HG03060 (cell line): ENCODE data around the gene GAPVD1.
"Not testable (repeated sequence)": the region's sequence is repeated elsewhere in the genome, so short reads cannot be mapped to it uniquely, and the experiment has no call there.

Experiments
- ATAC-seq: cut with Tn5 transposase; IDR thresholded peaks from one replicate; pipeline ENCODE4 v1.9.1; 2021; ENCODE audit warnings: low read depth, moderate number of reproducible peaks; ENCODE audit not compliant: unreplicated experiment

Gene GAPVD1

DNA sequence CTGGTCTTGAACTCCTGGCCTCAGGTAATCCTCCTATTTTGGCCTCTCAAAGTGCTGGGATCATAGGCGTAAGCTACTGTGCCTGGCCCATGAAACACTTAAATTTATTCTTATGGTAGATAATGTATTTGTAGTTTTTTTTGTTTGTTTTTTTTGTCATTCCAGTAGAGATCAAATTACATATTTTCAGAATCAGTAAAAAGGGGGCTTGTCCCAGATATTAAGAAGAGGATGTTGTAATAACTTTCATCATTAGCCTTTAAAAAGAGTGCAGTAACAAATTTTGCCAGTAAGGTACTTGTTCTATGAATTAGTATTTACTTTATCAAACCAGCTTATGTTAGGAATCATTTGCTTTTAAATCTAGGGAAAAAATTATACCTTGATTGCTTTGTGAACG is 42.6 kb downstream of the GAPVD1 start:
- no peak for ATAC-seq

DNA sequence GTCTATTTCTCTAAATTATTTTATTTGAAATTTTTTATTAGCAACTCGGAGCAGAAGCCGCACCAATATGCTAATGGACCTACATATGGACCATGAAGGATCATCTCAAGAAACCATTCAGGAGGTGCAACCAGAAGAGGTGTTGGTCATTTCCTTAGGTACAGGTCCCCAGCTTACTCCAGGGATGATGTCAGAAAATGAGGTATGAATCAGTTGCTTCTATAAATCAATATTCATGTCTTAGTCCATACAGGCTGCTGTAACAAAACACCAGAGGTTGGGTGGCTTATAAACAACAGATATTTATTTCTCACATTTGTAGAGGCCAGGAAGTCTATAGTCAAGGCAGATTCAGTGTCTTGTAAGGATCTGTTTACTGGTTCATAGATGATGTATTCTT is 50.8 kb downstream of the GAPVD1 start:
- ATAC-seq: no peak

DNA sequence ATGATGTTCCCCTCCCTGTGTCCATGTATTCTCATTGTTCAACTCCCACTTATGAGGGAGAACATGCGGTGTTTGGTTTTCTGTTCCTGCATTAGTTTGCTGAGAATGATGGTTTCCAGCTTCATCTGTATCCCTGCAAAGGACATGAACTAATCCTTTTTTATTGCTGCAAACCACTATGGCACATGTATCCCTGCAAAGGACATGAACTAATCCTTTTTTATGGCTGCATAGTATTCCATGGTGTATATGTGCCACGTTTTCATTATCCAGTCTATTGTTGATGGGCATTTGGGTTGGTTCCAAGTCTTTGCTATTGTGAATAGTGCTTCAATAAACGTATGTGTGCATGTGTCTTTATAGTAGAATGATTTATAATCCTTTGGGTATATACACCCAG is 54.7 kb downstream of the GAPVD1 start:
- not testable (repeated sequence) for ATAC-seq

DNA sequence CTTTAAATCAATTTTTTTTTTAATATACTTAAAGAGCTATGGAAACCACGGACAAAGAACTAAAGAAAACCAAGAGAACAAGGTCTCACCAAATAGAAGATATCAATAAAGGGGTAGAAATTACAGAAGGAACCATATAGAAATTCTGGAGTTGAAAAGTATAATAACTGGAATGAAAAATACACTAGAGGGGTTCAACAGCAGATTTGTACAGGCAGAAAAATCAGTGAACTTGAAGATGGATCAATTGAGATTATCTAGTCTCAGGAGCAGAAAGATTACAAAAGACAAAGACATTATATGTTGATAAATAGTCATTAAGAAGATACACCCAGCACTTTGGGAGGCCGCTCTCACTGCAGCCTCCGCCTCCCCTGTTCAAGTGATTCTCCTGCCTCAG is 56.1 kb downstream of the GAPVD1 start:
- ATAC-seq: no peak

DNA sequence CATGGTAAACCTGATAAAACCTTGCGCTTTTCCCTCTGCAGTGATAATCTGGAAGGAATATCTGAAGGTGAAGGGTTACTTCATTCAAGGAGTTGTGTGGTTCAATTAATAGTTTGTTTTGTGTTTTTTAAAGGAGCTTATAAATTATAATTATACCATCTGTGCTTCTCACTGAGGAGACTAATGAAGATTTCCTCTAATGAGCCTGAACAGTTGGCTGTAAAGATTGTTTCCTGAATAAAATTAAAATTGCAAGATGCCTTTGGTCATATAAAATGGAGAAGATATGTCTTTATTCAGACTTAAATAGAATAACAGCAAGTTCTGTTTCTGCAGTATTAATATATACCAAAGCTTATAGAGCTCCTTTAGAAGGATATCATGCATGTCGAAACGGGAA is 59.9 kb downstream of the GAPVD1 start:
- no peak for ATAC-seq

DNA sequence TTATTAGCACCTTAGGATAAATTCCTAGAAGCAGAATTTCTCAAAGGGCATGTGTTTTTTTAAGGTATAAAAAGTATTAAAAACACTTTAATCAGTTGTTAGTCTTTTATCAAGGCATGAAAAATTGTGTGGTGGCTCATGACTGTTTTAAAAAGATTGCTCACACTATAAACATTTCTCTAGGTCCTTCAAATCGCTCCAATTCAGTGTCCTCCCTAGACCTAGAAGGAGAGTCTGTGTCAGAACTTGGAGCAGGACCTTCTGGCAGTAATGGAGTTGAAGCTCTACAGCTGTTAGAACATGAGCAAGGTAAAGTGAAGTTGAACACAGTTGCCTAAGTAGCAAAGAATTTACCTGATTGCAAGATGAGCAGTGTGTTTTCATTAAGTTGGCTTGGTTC is 62.0 kb downstream of the GAPVD1 start:
- ATAC-seq: no peak

DNA sequence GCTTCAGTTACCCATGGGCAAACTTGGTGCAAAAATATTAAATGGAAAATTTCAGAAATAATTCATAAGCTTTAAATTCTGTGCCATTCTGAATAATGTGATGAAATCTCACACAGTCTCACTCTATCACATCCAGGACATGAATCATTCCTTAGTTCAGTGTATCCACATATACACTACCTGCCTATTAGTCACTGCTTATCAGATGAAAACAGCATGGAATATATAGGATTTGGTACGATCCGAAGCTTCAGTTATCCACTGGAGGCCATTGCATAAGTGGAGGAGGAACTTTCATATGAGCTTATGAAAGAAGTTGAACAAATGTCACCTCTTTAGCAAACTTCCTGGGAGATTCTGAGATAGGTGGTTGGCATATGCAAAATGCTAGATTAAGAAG is 64.2 kb downstream of the GAPVD1 start:
- no peak for ATAC-seq

DNA sequence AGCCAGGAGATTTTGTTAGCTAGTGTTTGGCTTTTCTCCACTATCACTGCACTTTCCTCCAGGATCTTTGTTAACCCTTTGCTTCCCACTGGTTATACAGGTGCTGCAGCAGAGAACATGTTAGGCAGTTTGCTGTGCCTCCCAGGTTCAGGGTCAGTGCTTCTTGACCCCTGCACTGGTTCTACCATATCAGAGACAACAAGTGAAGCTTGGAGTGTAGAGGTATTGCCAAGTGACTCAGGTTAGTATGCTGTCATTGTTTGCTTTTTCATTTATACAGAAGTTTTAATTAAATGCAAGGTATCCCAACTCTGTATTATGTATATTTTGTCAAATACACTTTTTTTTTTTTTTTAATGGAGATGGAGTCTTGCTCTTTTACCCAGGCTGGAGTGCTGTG is 68.4 kb downstream of the GAPVD1 start:
- ATAC-seq: no peak

DNA sequence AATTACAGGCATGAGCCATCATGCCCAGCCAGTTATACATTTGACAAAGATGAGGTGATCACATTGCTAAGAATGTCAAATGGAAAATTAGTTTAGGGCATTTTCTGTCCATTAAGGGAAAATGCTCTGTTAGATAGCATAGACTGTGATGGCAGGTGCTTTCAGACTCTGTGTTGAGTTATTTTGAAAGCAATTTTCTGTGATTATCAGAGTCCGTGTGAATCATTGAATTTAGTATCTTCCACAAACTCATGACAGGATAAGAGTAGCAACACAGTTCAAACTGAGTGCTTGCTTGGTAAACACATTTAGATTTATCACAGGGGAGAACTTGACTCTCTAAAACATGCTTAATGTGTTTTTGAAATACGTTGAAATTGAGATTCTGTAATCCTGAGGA is 69.0 kb downstream of the GAPVD1 start:
- no peak for ATAC-seq

DNA sequence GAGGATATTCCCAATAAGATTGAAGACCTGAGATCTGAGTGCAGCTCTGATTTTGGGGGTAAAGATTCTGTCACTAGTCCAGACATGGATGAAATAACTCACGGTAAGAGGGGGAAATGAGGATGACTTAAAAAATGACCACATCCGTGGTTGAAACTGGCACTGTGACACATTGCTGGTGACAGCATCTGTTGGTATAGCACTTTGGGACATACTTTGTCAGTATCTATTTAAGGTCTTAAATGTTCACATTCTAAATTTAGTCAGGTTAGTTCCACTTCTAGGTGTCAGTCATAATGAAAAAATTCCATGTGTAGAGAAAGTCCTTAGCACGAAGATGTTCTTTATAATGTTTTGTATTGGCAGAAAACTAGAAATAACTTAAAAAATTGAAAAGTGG is 70.9 kb downstream of the GAPVD1 start:
- peak; percentile 71 for ATAC-seq

DNA sequence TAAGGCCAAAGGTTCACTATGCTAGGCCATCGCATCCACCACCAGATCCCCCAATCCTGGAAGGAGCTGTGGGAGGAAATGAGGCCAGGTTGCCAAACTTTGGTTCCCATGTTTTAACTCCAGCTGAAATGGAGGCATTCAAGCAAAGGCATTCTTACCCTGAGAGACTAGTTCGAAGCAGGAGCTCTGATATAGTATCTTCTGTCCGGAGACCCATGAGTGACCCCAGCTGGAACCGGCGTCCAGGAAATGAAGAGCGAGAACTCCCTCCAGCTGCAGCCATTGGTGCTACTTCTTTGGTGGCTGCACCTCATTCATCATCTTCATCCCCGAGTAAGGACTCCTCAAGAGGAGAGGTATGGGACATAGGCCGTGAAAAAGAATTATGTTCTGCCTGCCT is 75.6 kb downstream of the GAPVD1 start:
- no peak for ATAC-seq

DNA sequence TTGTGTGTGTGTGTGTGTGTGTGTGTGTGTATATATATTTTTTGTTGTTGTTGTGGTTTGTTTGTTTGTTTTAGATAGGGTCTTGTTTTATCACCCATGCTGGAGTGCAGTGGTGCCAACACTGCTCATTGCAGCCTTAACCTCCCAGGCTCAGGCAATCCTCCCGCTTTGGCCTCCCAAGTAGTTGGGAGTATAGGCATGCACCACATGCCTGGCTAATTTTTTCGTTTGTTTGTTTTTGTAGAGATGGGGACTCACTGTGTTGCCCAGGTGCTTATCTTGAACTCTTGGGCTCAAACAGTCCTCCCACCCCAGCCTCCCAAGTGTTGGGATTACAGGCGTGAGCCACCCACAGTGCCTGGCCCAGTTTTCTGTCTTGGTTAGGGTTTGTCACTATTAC is 77.3 kb downstream of the GAPVD1 start:
- no peak for ATAC-seq

DNA sequence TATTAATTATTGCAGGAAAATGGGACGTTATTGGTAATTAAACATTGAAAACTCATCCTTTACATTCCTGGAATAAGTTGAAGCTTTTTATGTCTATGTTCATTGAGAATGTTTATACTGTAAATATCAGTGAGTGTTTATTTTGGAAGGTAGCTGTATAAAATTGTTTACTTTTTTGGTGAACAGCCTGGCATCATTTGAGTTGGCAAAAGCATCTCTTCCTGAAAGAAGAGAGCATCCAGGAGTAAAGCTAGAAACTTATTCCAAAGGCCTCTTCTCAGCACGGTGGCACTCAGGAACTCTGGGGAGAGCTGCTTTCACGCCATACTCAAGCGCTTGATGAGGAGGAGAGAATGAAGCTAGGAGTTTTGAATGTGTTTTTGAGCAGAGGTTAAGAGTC is 79.9 kb downstream of the GAPVD1 start:
- ATAC-seq: no peak

DNA sequence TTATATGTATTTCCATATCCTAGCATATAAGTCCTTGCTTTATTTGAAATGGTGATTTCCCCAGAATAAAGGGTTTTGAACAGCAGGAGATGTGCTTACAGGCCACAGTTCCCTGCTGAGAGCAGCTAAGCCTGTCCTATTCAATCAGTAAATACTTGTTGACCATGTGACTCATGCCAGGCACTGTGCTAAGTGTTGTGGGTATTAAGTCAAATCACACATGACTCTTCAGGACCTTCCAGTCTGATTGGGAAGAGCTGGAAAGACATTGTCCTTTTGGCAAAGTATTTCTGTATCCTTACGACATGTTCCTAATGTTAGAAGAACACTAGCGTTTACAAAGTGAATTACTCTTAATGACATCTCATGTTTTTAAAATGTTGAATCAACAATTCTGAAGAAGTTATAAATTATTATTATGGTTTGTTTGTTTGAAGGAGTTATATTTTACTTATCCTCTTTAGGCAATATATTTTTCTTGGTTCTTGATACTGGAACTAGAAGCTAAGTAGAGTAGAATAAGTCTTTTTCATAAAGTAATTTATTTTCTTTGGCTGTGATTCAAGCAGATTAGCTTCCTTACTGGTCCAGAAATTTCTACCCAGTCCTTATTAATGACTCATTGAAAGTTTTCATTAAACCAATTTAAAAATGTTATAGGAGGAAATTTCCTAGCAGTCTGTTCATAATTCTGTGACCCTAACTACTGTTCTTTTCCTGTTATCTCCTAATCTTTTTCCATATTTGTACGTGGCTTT is 82.1 kb downstream of the GAPVD1 start:
- ATAC-seq: no peak

DNA sequence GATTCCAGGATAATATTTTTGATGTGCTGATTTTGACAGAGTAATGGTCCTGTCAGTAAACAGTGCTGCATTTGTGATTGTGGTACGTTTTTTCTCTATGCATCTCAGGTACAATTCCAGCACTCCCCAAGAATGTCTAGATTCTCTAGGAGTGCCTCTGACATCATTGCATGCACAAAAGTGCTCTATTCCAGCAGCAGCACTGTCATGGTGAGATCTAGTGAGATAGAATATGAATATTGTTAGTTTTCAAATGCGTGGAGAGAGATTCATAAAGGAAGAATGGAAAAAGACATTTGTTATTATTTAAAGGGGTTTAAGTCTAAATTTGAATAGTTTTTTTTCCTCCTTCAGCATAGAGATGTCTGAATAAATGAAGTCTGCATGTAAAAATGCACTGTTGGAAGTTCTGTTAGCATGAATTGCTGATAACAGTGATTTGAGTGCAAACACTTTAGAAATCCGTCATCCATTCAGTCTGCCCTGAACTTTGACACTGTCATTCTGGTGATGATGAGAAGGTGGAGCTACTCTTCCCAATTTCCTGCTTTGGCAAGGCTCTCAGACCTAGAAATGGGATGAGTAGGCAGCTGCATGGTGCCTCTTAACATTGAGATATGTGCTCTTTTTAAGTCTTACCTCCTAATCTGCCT is 84.6 kb downstream of the GAPVD1 start:
- ATAC-seq: no peak

DNA sequence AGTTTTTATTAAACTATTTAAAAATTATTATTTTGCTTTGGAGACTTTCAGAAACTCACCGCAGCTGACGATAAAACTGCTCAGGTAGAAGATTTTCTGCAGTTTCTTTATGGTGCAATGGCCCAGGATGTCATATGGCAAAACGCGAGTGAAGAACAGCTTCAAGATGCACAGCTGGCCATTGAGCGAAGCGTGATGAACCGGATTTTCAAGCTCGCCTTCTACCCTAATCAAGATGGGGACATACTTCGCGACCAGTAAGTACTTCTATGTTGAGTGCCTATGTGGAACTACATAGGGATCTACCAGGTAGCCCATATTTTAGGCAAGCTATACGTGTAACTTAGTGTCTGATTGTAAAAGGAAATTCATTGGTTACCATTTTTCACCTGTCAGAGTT is 94.0 kb downstream of the GAPVD1 start:
- ATAC-seq: no peak

DNA sequence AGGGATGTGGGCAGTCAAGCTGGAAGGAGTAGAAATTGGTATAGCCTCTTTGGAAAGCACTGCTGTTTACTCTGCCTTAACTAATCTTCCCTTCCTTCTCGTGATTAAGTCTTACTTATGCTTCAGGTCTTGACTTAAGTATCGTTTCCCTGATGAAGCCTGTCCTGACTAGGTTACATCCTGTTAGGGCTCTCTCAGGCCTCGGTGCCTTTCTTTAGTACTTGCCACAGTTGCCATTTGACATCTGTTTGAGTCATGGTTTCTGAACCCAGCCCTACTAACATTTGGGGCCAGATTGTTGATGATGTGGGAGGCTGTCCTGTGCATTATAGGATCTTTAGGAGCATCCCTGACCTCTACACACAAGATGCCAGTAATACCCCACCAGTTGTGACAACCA is 94.4 kb downstream of the GAPVD1 start:
- ATAC-seq: no peak

DNA sequence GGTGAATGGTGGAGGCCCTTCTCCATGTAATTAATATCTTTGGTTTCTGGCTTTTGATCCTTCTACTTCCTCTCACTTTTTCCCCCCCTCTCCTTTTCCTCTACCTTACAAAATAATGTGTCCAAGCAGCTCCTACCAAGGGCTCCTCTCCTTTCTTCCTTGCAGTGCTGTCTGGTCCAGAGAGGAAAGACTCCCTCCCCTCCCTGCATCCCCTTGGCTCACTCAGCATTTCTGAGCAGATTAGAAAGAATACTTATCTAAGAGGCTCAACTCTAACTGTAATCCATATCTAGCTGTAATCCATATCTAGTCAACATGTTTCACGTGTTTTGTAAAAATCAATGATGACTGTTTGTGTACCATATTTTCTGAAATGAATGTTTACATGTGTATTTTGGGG is 97.4 kb downstream of the GAPVD1 start:
- ATAC-seq: no peak

DNA sequence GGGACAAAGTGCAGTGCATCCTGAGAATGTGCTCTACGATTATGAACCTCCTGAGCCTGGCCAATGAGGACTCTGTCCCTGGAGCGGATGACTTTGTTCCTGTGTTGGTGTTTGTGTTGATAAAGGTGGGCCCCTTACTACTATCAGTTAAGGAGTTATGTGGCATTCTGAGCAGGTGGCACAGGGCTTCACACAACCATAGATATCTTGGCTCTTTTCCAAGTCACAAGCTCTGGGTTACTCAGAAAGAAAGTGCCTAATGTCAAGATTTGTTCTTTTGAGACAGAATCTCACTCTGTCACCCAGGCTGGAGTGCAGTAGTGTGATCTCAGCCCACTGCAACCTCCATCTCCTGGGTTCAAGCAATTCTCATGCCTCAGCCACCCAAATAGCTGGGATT is 99.0 kb downstream of the GAPVD1 start:
- no peak for ATAC-seq

DNA sequence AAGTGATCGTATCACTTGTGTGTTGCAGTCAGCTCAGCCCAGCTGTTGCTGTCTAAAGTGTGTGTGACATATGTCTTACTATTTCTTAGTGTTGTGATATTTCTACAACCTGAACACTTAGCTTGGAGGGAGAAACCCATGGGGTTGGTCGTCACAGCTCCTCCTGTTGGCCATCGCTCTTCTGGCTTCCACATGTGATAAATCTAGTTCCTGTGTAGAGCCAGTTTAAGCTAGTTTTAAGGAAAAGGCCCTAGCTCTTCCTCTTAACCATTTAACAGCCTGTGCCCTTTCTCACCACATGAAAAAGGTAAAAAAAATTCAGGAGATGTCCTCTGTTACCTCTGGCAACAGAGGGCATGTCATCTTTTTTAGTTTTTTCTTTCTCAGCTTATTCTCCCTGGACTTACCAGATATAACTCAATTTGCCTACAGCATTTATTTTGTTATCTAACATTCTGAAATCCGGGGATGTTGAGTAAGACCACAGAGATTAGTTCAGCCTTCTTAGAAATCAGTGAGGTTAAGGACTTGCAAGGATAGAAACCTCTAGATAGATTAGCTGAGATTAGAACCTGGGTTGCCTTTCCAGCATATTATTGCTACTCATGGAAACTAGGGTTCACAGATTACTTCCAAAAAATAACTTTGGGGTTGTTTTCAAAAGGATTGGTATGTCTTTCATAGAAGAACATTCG is 100.4 kb downstream of the GAPVD1 start:
- ATAC-seq: no peak

DNA sequence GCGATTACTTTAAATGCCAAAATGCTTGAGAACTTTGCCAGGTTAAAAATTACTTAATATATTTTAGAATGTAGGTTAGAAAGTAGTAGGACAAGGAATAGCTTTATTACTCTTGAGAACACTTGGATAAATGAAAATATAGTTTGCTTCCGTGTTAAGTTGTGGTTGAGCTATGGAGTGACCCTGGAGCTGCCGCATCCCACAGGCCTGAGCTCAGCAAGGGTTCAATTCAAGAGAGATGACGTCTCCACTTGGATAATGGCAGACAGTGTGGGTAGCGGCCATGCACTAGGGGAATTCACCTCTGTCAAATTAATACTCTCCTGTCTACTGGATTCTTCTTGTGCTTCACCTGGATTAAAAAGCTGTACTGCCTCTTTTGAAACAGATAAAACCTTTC is 105.0 kb downstream of the GAPVD1 start:
- no peak for ATAC-seq

DNA sequence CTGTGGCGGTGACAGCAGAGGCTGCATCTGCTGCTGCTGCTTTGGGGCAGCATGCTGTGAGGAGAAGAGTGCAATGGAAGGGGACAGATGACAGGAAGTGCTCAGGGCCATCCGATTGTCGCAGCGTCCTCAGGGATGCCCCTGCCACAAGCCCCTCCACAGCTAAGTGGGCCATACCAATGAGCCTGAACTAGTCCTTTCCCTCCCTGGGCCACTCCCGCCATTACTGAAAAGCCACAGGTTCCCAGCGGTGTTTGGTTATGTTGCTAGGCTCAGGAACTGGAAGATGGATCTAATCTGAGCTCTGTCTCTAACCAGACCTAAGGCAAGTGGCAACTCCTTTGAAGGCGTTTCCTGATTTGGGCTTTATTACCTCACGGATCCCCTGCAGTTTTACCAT is 109.2 kb downstream of the GAPVD1 start:
- ATAC-seq: no peak
